ENCODE results near the gene CLSTN2. TPM values are rescaled to one million over a fixed set of nuclear protein-coding genes. Genes with fewer than 3 reads are reported as not detected.

CLSTN2 gene
- total RNA-seq, 2 donors from 2014 or later = 0.82 to 1.3 TPM

- Histone ChIP-seq H3K9ac (ENCODE audit: low read depth in 2 of 2, low read length in 2 of 2) (no peak overlapping the region), H3K9me3 (no peaks in the 10 kb centered on the region), H3K36me3 (no peaks in the 10 kb centered on the region), H3K27ac (no peak overlapping the region), H3K4me1 (no peaks in the 10 kb centered on the region), H3K4me3 (no peak overlapping the region), H3K27me3 (no peaks in the 10 kb centered on the region)
- intact Hi-C loops (cut with DNase I) = no loop called here
- TF ChIP-seq CTCF (IDR thresholded peaks at IDR 0.05) = no peak
- no peak for DNase-seq
Measured at GRCh38 chr3:139953131-139953910, 18.3 kb downstream of the CLSTN2 start.

GRCh38 chr3:139954146-139954860, 19.3 kb downstream of the CLSTN2 start:
- no peak overlapping the region for H3K4me3 ChIP-seq
- no peak for TF ChIP-seq CTCF (IDR thresholded peaks at IDR 0.05)
- H3K27ac ChIP-seq = no peak overlapping the region
- no peaks in the 10 kb centered on the region for H3K4me1 ChIP-seq
- DNase-seq = no peak
- H3K36me3 ChIP-seq = no peaks in the 10 kb centered on the region
- H3K9ac ChIP-seq (ENCODE audit: low read depth in 2 of 2, low read length in 2 of 2) = no peak overlapping the region
- H3K9me3 ChIP-seq = no peaks in the 10 kb centered on the region
- no peaks in the 10 kb centered on the region for H3K27me3 ChIP-seq
- intact Hi-C loops (cut with DNase I) = no loop called here

- no peaks in the 10 kb centered on the region for H3K36me3 ChIP-seq
- H3K4me3 ChIP-seq = no peak overlapping the region
- DNase-seq = no peak
- H3K9ac ChIP-seq (ENCODE audit: low read depth in 2 of 2, low read length in 2 of 2) = no peak overlapping the region
- H3K27ac ChIP-seq = no peak overlapping the region
- H3K9me3 ChIP-seq = no peaks in the 10 kb centered on the region
- no peaks in the 10 kb centered on the region for H3K4me1 ChIP-seq
- no peak for TF ChIP-seq CTCF (IDR thresholded peaks at IDR 0.05)
- intact Hi-C loops (cut with DNase I) = no loop called here
- no peaks in the 10 kb centered on the region for H3K27me3 ChIP-seq
Measured at GRCh38 chr3:139957844-139958243, 22.9 kb downstream of the CLSTN2 start.

GRCh38 chr3:139969386-139969785, 34.4 kb downstream of the CLSTN2 start:
- H3K4me3 ChIP-seq = no peak overlapping the region
- H3K27me3 ChIP-seq = no peaks in the 10 kb centered on the region
- no peaks in the 10 kb centered on the region for H3K36me3 ChIP-seq
- no peaks in the 10 kb centered on the region for H3K4me1 ChIP-seq
- no peaks in the 10 kb centered on the region for H3K9me3 ChIP-seq
- intact Hi-C loops (cut with DNase I) = no loop called here
- H3K27ac ChIP-seq = no peak overlapping the region
- no peak for DNase-seq
- no peak for TF ChIP-seq CTCF (IDR thresholded peaks at IDR 0.05)
- H3K9ac ChIP-seq (ENCODE audit: low read depth in 2 of 2, low read length in 2 of 2) = no peak overlapping the region

- no peak for TF ChIP-seq CTCF (IDR thresholded peaks at IDR 0.05)
- DNase-seq = no peak
- no peak overlapping the region for H3K9ac ChIP-seq (ENCODE audit: low read depth in 2 of 2, low read length in 2 of 2)
- no peak overlapping the region for H3K27ac ChIP-seq
- no peaks in the 10 kb centered on the region for H3K27me3 ChIP-seq
- H3K4me1 ChIP-seq = no peaks in the 10 kb centered on the region
- intact Hi-C loops (cut with DNase I) = no loop called here
- H3K36me3 ChIP-seq = no peaks in the 10 kb centered on the region
- H3K9me3 ChIP-seq = no peaks in the 10 kb centered on the region
- H3K4me3 ChIP-seq = no peak overlapping the region
Measured at GRCh38 chr3:139970526-139970925, 35.5 kb downstream of the CLSTN2 start.

Measured in colonic mucosa (tissue), 4 donors.